Stimulated activated CD8-positive, alpha-beta memory T cell treated with anti-CD3 and anti-CD28 coated beads, Interleukin-4, amount 100 ng/mL, for 48 hours (primary cell): ENCODE results near the gene CAVIN4.

Source experiments
- DNase-seq: peaks from one replicate; pipeline ENCODE4 v3.0.0-alpha.2; 2020

CAVIN4 gene, protein sequence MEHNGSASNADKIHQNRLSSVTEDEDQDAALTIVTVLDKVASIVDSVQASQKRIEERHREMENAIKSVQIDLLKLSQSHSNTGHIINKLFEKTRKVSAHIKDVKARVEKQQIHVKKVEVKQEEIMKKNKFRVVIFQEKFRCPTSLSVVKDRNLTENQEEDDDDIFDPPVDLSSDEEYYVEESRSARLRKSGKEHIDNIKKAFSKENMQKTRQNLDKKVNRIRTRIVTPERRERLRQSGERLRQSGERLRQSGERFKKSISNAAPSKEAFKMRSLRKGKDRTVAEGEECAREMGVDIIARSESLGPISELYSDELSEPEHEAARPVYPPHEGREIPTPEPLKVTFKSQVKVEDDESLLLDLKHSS

DNA sequence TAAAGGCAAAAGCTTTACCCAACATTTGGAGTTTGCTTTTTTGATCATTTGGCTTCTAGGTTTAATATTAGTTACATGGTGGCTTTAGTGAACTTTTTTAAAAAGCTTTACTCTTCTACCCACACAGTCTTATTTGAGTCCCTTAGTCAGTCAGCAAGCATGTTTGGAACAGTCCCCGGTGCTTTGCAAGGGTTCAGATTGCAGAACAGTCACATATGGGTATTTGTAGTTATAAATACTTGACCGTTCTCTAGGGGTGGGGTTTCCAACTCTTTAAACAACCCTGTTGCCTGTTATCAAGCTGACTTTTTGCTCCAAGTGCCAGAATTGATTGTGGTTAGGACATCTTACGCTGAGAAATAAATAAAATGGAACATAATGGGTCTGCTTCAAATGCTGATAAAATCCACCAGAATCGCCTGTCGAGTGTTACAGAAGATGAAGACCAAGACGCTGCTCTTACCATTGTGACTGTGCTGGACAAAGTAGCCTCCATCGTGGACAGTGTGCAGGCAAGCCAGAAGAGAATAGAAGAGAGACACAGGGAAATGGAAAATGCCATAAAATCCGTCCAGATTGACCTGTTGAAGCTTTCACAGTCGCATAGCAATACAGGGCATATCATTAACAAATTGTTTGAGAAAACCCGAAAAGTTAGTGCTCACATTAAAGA lies at the start of gene CAVIN4:
Gene CAVIN4 (plus strand): TSS at position 304 of the 673 bp plus-strand sequence. CDS start 65 bp downstream, at position 369.
- DNase-seq, result no peak

DNA sequence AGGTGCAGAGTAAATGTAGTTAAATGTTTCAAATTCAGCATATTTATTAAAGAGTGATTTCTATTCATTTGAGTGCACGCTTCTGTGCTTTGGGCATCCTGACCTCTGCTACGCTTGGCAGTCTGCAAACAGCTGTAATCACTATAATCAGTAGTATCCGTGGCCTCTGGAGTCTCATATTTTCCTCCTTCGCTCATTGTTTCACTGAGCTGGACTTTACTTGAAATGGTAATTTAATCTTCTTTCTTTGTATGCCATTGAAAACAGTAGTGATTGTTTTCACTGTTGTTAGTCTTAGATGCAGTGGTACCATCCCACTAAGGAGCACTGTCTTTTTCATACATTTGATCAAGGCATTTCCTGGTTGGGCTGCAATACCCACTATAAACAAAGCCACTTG lies 43.5 kb upstream of the CAVIN4 start:
- DNase-seq, result no peak

DNA sequence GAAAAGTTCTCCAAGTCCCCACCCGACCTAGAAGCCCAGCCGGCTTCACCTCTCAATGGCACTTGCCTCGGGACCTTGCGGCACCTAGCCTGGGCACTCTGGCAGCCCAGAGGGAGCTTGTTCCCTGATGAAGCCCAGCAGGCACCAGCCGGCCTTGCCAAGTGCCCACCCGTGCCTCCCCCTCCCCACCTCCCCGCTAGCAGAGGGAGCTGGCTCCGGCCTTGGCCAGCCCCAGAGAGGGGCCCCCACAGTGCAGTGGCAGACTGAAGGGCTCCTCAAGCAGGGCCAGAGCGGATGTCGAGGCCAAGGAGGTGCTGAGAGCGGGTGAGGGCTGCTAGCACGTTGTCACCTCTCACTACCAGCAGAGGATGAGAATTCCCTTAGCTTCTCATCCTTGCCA lies 37.6 kb upstream of the CAVIN4 start:
- DNase-seq, result no peak

DNA sequence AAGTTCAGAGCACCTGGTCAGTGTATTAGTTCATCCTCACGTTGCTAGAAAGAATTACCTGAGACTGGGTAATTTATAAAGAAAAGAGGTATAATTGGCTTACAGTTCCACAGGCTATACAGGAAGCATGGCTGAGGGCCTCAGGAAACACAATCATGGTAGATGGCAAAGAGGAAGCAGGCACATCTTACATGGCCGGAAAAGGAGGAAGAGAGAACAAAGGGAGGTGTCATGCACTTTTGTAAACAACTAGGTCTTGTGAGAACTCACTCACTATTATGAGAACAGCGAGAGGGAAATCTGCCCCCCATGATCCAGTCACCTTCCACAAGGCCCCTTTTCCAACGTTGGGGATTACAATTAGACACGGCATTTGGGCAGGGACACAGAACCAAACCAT lies 28.8 kb upstream of the CAVIN4 start:
- DNase-seq, result no peak

DNA sequence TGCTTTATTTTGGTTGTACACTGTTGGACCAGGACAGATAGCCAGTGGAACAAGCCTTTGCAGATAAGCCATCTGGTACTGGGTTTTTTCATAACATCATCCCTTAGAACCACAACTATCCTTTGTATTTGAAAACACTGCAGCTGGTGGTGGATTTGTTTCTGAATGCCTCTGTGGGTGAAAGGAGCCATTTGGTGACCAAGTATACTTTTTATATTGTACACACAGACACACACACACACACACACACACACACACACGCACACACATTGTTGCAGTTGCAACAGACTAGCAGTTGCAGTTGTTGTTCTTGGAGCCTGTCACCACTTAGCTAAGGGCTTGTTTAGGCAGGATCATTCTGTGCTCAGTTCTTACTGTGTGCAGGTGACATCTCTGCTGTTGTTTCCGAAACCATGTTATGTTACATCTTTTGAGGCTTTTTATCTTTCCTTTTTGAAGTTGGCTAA lies 22.9 kb upstream of the CAVIN4 start:
- no peak for DNase-seq

DNA sequence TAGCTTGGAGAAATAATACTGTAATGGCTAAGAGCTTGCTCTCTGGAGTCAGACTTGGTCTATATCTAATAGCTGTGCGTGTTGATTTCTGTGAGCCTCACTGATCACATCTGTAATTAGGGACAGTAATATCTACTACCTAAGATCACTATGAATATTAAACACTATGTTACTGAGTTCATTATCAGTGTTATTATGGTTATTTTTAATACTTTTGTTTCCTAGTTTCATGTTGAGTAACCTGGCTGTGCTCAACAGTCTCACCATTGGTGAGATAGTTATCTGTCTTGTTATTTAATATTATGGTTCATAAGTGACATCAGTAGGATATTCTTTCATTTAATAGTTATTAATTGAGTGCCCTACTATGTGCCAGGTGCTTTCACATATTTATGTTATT lies 22.4 kb upstream of the CAVIN4 start:
- no peak for DNase-seq

DNA sequence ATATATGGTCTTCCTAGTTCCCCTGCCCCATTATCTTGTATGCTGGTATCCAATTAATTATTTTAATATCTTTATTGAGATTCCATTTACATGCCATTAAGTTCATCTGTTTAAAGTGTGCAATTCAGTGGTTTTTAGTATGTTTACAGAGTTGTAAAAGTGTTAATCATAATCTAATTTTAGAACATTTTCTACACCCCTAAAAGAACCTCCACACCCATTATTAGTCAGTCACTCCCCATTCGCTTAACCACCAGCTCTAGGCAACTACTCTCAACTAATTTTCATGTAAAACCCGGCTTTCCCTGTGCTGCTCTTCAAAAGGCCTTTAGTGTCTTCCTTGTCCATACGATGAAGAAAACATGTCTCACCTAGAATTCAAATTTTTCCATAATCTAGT lies 20.8 kb upstream of the CAVIN4 start:
- DNase-seq, result no peak

DNA sequence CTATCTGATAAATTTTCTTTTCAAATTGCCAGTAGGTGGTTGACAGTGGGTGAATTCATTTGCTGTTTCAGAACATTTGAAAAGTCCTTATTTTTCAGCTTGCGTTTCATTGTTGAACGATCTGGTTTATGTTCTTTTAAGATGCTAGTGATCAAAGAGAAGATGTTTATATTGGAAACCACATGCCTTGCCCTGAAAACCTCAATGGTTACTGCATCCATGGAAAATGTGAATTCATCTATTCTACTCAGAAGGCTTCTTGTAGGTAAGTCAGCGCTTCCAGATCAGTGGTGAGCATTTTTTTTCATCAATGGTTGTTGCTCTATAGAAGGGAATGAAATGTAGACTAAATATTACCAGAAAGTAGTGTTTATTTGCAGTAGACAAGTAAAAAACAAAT lies 16.6 kb upstream of the CAVIN4 start:
- DNase-seq, result no peak

DNA sequence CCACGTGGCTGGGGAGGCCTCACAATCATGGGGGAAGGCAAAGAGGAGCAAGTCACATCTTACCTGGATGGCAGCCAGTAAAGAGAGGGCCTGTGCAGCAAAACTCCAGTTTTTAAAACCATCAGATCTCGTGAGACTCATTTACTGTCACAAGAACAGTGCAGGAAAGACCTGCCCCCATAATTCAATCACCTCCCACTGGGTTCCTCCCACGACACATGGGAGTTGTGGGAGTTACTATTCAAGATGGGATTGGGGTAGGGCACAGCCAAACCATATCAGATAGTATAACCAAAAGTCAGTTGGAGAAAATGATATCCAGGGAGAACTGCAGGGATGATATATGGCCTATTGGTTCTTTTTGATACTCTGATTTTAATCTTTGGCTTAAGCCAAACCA lies 10.0 kb upstream of the CAVIN4 start:
- DNase-seq, result no peak

DNA sequence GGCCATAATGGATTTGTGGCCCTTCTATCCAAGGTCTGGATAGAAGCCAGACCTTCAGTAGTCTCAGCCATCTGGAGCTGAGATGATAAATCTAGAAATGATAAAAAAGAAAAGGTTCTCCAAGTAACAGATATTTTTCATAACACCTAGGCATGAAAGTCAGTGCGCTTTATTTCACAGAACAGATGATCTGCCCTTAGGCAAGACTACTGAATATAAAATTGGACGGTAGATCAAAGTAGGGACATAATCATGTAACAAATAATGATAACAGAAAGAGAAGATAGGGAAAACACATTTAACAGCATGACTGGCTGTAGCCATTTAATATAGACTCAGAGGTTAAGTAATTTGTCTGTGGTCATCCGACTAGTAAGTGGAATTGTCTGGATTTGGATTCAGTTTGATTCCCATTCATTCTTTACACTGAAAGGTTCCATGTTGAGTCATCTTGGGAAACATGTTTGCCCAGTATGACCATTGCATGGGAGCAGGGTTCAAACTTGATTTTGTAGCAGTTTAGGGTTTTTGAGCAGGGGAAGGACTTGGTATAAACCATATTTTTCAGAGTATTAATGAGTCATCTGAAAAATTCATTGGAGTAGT lies 4.1 kb upstream of the CAVIN4 start:
- DNase-seq, result no peak

DNA sequence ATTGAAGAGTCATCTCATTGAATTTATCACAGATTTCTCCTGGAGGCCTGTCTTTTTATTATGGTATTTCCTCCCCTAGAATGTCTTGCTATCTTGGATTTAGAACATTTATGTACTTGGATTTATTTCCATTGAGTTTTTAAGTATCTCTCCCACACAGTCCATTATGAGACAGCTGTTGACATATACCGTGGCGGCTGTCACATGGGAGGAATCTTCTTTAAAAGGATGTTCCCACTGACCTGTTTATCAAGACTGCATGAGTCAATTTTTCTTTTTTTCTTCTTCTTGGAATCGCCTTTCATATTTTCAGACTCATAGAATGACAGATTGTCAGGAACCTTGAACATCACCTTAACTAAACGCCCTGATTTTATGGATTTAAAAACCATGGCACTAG lies 2.9 kb upstream of the CAVIN4 start:
- DNase-seq, result no peak

DNA sequence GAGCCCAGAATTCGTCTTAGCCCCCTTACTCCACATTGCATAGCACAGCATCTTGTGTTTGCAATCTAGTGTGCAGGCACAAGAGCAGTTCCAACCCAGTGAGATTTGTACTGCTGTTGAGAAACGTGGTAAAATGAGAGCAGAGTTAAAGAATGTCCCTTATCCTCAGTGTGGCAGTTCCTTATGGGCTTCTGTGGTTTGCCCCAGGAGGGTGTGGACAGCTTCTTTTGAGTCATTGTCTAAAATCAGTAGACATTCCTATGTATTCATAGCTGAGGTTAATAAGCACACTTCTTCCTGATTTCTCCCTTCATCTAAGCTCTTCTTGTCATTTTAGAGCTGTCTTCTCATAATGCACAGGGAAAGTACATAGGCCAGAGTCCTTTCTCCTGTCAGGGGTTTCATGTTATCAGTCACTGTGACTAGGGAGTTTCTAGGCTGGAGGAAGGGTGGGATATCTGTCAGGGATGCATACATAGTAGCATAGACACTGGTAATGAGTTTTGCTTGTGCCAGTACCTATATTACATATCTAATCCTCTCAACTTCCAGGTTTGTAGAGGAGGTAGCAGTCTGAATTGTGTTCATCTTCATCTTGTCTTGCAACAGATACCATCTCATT lies 2.0 kb upstream of the CAVIN4 start:
- DNase-seq, result no peak

DNA sequence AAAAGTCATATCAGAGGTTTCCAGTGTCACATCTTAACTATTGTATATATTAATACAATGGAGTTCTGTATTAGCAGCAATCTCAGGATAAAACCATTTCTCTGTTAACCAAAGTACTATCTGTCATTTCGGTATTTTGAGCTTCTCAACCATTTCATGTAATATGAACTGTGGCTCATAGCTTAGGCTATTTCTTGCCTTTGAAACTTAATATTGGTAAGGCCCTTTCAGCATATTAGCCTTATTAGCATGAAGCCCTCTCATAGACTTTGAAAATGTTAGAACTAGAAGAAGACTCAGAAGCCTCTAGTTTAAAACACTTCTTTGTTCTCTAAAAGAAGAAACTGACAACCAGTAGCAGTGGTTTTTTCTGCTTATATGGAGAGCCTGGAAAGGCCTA lies 731 bp downstream of the CAVIN4 start:
- DNase-seq, result no peak

DNA sequence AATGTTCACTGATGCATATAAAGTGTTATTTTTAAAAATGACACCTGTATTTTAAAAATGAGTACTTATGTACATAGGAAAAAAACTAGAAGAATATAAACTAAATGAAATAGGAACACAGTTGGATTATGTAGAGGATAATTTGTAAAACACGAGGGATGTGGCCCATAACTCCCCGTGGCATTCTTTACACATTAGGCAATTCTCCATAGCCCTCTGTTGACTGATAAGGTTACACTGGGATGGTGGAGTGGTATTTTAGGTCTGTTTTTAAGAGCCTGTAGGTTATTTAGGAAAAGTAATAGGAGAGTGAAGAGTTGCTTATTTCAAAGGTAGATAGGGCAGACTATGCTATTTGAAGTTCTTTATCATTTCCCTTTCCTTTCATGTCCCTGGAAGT lies 1.8 kb downstream of the CAVIN4 start:
- DNase-seq, result no peak

DNA sequence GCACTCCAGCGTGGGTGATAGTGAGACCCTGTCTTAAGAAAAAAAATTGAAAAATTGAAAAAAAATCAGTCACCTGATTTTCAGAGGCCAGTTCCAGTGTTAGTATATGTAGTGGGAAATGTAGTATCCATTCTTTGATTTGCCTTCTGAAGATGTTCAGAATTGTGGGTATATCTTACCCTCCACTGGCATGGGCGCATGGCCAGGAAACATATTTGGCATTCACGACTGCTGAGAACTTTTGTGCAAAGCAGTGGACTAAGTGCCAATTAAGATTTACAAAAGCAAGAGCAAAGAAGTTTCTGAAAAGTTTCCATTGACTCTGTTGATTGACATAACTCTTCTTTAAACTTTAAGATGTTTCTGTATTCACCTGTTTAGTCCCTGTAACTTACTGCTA lies 2.4 kb downstream of the CAVIN4 start:
- DNase-seq, result no peak

DNA sequence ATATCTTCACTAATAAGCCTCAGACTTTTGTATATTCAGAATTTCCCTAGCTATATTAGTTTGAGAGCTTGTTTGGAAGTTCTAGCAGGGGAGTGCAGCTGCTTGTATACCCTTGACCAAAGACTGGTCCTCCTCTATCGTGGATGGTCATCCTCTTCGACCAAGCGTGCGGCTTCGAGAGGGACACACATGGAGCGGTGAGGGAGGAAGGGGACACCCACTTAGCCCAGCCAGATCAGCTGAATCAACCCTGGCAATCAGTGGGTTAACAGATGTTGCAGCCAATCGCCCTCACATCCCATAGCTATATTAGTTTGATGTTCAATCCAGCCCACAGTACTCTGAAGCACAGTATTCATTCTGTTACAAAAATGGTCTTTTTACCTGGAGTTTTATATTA lies 3.2 kb downstream of the CAVIN4 start:
- no peak for DNase-seq

DNA sequence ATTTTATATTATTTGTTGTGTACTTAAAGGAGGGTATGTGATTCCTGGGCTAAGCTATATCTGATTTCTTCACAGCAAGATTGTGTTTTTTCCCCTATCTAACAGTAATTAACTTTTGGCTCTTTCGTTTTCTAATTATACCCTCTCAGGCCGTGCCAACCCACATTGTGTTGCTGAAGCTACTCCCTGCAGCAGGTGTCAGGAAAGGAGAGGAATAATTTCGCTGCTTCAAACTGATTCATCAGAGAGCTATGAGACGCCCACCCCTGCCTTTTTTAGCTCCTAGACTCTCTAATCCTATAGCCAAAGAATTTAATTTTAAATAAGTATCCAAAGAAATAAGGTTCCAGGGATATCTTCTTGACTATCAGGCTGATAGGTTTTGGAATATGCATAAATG lies 3.8 kb downstream of the CAVIN4 start:
- DNase-seq, result no peak

DNA sequence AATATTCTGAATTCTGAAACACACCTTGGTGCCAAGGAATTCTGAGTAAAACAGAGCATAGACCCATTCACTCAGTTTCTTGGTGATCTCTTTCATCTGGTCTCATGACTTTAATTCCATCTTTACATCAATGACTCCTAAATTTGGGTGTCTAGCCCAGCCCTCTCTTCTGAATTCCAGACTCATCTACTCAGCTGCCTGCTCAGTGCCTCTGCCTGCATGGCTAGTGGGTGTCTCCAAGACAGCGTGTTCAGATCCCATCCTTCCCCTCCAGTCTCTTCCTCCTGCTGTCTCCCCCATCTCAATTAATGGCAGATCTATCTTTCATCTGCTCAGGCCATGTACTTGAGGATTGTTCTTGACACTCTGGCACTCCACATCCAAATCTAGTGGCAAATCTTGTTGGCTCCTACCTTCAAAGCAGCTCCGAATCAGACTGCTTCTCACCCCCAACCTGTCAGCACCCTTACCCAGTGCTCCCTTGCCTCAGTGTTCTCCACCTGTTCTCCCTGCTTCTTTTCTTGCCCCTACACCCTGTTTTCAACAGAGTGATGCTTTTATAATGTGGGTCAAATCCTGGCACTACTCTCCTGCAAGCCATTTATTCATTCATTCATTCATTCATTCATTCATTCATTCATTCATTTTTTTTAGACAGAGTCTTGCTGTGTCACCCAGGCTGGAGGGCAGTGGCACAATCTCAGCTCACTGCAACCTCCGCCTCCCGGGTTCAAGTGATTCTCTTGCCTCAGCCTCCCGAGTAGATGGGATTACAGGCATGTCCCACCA lies 5.3 kb downstream of the CAVIN4 start:
- DNase-seq, result no peak

DNA sequence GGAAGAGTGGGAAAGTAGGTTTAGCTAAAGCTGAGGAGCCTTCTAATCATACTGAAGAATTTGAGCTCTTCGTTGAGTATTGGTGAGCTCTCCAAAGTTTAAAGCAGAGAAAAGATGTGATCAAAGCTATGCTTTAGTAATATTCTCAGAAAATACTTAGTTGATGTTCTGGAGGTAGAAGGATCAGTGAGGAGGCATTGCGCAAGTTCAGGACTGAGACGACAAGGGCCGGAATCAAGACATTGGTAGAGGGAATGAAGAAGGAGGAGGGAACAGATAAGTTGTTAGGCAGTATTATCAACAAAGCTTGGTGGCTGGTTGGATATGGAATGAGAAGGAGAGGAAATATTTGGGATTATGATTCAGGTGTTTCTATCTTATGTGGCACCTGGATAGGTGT lies 7.1 kb downstream of the CAVIN4 start:
- no peak for DNase-seq

DNA sequence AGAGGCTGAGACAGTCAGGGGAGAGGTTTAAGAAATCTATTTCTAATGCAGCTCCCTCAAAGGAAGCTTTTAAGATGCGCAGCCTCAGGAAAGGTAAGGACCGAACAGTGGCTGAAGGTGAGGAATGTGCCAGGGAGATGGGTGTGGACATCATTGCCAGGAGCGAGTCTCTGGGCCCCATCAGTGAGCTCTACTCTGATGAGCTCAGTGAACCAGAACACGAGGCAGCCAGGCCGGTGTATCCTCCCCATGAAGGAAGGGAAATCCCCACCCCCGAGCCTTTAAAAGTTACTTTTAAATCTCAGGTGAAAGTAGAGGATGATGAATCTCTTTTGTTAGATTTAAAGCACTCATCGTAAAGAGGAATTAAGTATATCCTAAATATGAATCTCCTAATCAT lies 8.2 kb downstream of the CAVIN4 start:
- no peak for DNase-seq

DNA sequence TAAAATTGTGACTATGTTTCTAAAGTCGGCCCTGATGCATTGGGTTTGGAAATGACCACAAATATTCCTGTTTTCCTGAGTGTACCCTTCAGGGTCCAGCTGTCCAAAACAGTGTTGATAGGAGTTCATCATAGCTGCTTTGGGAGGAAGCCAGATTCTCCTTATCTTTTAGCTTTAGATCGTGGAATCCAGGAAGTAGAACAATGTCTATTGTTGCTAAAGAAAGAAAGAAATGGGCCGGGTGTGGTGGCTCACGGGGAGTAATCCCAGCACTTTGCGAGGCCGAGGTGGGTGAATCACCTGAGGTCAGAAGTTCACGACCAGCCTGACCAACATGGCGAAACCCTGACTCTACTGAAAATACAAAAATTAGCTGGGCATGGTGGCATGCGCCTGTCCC lies 9.5 kb downstream of the CAVIN4 start:
- DNase-seq, result no peak

DNA sequence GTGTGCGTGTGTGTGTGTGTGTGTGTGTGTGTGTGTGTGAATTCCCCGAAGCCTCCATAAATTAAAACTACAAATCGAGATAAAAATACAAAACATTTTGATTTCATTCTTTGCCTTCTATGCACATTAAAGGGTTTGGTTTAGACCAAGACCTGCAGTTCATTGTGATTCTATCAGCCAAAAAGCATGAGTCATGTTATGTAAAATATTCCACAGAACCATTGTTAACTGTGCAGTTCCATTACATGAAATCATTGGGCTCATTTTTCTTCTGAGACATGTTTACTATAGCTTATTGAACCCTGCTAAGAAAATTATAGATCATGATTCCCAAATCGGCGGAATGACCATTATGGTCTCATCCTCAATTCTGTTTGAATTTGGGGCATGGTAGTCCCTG lies 11.7 kb downstream of the CAVIN4 start:
- no peak for DNase-seq

DNA sequence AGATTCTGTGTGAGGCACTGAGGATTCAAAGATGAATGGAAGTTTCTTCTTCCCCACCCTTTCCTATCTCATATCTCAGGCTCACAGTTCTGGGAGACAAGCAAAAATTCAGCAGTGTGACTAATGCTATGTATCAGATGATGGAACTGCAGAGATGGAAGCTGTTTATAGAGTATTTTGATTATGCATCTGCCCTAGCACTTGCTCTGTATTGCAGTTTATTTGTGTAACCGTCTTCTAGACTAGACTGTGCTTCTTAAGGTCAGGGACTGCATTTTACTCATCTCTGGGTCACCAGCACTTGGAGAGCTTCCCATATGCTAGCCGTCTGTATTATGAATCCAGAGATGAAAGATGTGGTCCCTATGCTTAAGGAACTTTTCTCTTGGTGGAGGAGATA lies 12.6 kb downstream of the CAVIN4 start:
- DNase-seq, result no peak
